GM12801 (cell line): ENCODE results near the gene COBL.

Experiments used
- TF ChIP-seq, protein P1 (sequence below): IDR thresholded peaks from one replicate; pipeline ENCODE4 v1.5.1; 2011; ENCODE audit warnings: control low read depth; ENCODE audit not compliant: insufficient read length; ENCODE audit errors: extremely low read depth

Gene COBL

DNA sequence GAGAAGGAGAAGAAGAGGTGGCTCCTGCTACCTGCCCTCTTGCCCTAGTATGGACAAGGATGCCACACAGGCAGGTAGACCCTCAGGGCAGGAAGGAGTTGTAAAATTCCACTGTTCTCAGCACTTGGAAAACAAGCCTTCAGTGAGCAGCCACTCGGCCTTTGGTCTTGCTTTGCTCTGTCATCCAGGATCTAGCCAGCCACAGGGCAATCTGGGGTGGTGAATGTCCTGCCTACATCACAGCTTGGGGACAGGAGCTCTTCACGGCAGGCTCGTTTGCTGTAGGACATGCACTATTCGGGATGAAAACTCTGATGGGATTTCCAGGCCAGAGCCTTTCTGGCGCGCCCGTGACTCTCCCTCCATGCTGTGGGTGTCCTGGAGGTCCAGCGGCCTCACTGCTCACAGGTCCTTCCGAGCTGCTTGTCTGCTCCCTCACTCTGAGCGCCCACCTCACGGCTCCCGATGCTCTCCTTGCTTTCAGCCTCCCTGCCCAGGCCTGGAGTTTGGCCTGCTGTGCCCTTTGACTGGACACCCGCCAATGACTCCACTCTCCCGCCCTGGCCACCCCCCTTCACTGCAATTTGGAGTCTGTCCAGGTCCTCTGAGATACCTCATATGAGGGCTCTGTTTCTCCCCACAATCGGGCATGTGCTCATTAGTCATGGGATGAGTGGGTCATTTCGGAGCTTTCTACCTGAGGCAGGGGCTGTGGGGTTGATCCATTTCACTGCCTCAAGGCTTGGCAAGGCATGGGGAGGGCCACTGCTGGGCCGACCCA lies 306.7 kb downstream of the COBL start:
- TF ChIP-seq, protein P1, sequence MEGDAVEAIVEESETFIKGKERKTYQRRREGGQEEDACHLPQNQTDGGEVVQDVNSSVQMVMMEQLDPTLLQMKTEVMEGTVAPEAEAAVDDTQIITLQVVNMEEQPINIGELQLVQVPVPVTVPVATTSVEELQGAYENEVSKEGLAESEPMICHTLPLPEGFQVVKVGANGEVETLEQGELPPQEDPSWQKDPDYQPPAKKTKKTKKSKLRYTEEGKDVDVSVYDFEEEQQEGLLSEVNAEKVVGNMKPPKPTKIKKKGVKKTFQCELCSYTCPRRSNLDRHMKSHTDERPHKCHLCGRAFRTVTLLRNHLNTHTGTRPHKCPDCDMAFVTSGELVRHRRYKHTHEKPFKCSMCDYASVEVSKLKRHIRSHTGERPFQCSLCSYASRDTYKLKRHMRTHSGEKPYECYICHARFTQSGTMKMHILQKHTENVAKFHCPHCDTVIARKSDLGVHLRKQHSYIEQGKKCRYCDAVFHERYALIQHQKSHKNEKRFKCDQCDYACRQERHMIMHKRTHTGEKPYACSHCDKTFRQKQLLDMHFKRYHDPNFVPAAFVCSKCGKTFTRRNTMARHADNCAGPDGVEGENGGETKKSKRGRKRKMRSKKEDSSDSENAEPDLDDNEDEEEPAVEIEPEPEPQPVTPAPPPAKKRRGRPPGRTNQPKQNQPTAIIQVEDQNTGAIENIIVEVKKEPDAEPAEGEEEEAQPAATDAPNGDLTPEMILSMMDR = no peak

DNA sequence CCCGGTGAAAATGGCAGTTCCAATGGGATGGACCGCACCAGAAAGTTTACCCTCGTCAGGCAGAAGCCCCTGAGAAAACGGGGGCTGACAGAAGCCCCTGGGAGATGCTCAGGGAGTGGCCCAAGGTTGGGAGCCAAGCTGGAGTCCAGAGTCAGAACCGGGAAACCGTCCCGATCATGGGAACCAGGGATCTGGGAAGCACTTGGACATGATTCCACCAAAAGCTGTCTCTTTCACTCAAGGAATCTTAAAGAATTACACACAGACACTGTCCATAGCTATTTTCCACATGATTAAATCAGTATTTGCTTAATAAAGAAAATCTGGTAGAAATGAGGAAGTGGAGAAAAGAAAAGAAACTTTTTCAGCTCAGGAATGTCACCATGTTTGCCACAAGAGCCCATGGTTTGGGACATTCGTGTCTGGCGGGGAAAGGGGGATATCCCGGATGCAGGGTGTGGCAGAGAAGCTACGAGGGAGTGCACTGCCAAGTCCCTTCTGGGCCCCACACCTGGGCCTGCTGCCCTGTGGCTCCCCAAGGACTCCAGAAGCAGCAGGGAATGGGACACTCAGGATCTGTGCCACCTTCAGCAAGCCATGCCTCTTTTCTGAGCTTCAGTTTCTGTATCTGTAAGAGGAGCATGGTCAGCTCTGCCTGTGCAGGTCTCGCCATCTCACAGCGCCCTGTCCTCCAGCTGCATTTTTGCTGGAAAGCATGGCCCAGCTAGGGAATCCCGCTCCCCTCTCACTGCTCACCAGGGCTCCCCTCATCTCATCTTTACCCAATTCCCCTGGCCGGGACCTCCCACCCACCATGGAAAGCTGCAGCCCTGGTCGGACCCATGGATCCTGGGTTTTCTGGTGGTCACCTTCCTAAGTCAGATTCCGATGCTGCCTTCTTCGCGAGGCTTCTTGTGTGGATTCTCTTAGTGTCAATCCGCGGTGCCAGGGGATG lies 308.8 kb downstream of the COBL start:
- TF ChIP-seq, protein P1 = no peak

DNA sequence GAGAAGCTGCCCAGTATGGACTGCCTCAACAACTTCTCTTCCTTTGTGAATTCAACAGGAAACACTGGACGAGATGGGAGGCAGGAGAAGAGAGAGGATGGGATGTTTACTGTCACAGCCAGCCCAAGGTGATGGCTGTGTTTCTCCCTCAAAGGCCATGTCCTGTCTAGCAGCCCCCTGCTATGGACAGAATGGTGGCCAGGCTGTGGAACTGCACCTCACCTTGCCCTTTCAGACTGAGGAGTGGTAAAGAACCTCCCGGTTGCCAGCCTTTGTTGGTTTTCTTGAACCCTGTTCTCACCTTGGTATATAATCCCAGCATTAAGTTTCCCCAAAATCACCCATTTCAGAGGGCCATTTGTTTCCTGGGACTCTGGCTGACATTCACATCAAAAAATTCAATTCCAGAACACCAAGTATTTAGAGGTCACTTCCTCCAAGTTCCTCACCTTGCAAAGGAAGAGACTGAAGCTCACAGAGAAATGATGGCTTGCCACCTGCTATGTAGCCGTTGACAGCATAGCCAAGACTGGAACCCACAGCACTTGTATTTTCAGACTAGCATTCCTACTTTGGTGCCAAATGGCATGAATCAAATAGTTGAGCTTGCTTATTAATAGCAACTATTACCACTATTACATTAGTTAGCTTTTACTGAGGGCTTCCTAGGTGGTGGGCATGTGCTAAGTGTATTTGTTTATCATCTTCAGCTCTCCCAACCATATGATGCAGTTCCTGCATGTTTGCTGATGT lies 309.9 kb downstream of the COBL start:
- TF ChIP-seq, protein P1 = no peak

DNA sequence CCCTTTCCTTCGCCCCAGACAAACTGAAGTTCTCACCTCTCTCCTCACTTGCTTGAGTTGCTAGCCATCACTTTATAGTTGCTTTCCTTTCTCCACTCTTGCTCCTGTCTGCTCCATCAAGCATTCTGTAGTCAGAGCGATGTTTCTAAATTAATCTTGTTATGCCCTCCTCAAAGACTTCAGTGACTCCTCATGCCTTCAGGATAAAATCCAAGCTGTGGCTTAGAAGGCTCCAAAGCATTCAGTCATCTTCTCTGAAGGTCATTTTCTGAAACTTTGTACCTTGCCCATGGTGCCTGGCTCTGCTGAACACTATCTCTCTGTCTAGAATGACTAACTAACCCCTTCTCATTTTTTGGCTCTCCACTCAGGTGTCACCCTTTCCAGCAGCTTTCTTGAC lies 311.5 kb downstream of the COBL start:
- TF ChIP-seq, protein P1 = no peak

DNA sequence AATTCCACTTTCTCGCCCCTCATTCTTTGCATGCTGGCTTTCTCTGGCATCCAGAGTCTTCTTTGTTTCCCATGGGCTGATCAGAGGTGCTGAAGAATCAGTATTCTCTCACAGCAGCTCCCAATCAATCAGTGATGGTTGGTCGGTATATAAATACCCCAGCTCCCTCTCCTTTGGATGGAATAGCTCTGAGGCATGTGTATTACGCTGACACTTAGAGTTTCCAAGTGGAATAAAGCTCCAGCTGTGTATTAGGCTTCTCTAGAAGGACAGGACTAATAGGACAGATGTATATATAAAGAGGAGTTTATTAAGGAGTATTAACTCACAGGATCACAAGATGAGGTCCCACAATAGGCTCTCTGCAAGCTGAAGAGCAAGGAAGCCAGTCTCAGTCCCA lies 315.7 kb downstream of the COBL start:
- TF ChIP-seq, protein P1 = no peak

DNA sequence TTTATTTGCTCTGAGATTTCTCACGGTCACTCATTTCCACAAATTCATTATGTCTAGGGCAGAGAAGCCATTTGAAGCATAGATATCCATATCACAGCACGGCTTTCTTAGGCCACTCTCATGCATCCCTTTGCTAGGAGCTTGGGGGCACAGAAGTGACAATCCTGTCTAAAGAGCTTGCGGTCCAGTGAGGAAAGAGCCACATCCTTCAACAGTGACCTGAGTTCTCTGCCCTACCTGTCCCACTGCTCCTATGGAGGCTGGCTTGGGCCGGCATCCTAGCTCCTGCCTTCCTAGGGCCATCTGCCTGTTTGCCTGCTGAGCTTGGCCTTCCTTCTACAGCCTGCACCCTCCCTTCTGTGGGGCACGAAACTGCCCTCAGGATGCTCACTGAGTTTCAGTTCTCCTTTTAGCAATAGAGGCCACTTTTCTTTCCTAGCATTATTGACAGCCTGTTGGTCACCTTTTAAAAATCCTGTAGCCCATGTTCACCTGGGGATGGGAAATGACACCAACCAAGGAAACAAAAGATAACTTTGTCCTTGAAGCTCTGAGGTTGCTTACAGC lies 321.8 kb downstream of the COBL start:
- TF ChIP-seq, protein P1 = no peak
